GM12865 (cell line): ENCODE data around the gene ZKSCAN3.
"Not testable (repeated sequence)": the region's sequence is repeated elsewhere in the genome, so short reads cannot be mapped to it uniquely, and the experiment has no call there.

Experiments
- DNase-seq: peaks from one replicate; pipeline ENCODE4 v3.0.0; 2010; ENCODE audit warnings: low read depth
- H3K4me3 ChIP-seq: 2 replicates; pipeline ENCODE4 v1.5.1; 2011; ENCODE audit warnings: mild to moderate bottlenecking, low read depth, low read length, control low read depth
- TF ChIP-seq, protein P1 (sequence below): IDR thresholded peaks from 2 replicates; pipeline ENCODE4 v1.5.1; 2011; ENCODE audit warnings: low read length, control low read depth, low read depth, inconsistent platforms; ENCODE audit not compliant: insufficient read depth; ENCODE audit errors: missing control alignments

The ZKSCAN3 gene

DNA sequence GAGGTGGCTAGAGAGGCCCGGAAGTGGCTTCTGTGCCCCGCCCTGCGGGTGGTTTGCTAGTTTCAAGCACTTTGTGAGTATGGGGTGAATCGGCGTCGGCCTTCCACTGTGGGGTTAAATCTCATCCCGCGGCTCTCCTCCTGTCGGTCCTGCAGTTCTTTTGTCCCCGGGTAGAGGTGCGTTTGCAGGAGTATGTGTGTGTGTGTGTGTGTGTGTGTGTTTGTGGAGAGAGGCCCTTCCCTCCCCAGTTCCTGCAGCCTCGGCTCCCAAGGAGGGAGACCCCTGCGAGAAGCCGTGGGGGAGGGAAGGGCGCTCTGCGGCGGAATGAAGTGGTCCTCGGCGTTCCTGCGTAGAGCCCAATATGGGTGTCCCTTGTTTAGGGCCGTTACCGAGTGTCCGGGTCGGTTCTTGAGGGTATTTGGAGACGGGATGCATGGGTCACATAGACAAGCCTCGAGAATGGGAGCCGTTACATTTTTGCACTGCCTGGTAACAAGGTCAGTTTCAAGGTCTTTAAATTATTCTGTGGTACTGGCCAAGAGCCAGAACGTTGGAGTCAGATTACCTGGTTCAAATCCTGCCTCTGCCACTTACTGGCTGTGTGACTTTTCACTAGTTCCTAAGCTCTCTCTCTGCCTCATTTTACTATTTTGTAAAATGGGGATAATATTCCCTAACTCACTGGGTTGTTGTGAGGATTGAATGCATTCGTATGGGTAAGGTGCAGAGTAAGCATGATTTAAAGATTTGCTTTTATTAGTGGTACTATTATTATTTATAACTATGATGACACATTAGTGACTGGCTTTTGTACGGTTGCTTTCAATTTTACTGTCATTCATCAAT, at the start of gene ZKSCAN3:
ZKSCAN3 (plus strand) TSS at position 56 of the 846 bp plus-strand sequence. CDS start 9,640 bp downstream, outside the sequence.
- H3K4me3 ChIP-seq: peak within 1 kb of the TSS; percentile 99
- DNase-seq: peak; percentile 91
- TF ChIP-seq, protein P1, sequence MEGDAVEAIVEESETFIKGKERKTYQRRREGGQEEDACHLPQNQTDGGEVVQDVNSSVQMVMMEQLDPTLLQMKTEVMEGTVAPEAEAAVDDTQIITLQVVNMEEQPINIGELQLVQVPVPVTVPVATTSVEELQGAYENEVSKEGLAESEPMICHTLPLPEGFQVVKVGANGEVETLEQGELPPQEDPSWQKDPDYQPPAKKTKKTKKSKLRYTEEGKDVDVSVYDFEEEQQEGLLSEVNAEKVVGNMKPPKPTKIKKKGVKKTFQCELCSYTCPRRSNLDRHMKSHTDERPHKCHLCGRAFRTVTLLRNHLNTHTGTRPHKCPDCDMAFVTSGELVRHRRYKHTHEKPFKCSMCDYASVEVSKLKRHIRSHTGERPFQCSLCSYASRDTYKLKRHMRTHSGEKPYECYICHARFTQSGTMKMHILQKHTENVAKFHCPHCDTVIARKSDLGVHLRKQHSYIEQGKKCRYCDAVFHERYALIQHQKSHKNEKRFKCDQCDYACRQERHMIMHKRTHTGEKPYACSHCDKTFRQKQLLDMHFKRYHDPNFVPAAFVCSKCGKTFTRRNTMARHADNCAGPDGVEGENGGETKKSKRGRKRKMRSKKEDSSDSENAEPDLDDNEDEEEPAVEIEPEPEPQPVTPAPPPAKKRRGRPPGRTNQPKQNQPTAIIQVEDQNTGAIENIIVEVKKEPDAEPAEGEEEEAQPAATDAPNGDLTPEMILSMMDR: no peak

DNA sequence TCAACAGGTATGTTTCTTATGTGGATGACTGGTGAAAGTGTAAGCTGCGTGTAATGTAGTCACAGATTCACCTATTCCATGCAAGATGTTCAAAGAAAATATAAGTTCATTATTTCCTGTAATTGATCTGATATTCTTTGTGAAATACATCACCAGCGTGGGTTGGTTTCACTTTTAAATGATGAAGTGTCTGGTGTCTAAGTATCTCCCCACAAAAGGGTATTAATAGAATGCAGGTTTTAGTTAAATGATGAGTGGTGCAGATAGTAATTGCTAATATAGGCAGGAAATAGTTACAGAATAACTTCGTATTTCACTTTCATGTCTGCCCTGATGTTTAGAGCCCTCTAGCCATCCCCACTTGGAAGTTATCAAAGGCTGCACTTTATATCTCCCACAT, 46.2 kb upstream of the ZKSCAN3 start:
- TF ChIP-seq, protein P1: no peak
- peak; percentile 24 for DNase-seq
- H3K4me3 ChIP-seq: no peak overlapping the region

DNA sequence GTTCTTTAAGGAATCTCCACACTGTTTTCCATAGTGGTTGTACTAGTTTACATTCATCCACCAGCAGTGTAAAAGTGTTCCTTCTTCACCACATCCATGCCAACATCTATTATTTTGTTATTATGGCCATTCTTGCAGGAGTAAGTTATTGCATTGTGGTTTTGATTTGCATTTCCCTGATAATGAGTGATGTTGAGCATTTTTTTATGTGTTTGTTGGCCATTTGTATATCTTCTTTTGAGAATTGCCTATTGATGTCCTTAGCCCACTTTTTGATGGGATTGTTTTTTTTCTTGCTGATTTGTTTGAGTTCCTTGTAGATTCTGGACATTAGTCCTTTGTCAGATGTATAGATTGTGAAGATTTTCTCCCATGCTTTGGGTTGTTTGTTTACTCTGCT, 43.4 kb upstream of the ZKSCAN3 start:
- DNase-seq, H3K4me3 ChIP-seq: not testable (repeated sequence)

DNA sequence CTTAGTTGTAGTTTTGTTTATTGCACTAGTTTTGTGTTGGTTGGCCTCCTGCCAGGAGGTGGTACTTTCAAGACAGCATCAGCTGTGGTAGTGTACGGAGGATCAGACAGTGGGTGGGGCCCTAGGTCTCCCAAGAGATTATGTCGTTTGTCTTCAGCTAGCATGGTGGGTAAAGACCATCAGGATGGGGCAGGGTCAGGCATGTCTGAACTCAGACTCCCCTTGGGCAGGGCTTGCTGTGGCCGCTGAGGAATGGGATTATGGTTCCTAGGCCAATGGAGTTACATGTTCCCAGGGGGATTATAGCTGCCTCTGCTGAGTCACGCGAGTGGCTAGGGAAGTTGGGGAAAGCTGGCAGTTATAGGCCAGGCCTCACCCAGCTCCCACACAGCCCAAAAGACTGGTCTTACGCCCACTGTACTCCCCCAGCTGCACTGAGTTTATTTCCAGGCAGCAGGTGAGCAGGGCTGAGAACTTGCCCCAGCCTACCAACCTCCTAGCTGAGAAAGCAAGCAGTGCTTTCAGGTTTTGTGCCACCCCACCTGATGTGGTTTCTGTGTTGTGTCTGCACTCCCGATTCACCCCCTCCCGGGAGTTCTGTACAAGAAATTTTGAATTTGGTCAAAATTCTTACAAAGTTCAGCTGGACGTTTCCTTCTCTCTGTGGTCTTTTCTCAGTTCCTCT, 38.5 kb upstream of the ZKSCAN3 start:
- H3K4me3 ChIP-seq: no peak overlapping the region
- DNase-seq: no peak
- TF ChIP-seq, protein P1: no peak

DNA sequence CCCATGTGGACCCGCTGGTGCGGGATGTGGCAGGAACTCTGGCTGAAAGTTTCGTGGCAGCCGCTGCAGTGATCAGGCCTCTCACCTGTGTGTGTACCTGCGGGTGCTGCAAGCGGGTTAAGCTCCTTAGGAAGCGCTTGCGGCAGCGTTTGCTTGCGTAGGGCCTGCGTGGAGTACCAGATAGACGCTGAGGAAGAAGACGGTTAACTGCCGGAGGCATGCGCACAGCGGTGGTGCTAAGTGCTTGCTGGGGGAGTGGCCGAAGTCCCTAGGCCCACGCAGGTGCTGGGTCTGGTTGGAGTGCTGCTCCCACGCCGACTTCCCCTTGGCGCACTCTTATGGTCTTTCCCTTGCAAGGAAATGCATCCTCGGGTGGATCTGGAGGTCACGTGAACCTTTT, 36.8 kb upstream of the ZKSCAN3 start:
- no peak for DNase-seq
- TF ChIP-seq, protein P1: no peak
- H3K4me3 ChIP-seq: no peak overlapping the region

DNA sequence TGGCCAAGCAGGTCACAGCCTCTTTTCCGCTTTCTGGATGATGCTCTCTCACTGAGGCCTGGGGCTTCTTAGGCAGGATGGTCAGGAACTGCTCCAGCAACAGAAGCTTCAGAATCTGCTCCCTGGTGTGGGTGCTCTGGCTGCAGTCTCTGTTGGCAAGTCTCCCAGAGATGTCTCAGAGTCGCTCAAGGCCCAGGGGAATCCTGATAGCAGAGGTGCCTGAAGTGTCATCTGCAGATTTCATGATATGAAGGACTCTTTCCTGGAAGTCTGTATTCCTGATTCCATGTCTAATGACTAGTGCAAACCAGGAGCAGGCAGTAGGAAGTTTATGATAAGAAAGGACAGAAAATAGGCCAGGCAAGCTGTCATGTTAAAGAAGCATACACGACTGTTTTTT, 34.1 kb upstream of the ZKSCAN3 start:
- TF ChIP-seq, protein P1: no peak
- no peak for DNase-seq
- H3K4me3 ChIP-seq: no peak overlapping the region

DNA sequence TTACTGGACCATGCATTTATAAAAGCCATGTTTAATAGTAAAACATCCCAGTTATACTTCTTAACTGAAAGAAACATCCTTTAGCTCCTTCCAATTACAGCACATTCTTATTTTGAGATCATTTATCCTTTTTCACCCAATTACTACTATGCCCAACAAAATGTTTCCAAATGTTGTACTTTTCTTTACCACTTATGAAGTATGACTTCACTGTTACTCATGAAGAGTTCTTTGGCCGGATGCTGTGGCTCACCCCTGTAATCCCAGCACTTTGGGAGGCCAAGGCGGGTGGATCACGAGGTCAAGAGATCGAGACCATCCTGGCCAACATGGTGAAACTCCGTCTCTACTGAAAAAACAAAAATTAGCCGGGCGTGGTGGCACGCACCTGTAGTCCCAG, 31.9 kb upstream of the ZKSCAN3 start:
- DNase-seq, H3K4me3 ChIP-seq: not testable (repeated sequence)
